HG03097 (cell line): ENCODE measurements around the gene EFCC1.
"Not testable (repeated sequence)": the region's sequence is repeated elsewhere in the genome, so short reads cannot be mapped to it uniquely, and the experiment has no call there.

ENCODE experiments used
- ATAC-seq: cut with Tn5 transposase; IDR thresholded peaks from one replicate; pipeline ENCODE4 v1.9.1; 2021; ENCODE audit not compliant: unreplicated experiment, low FRiP score

Gene EFCC1

GRCh38 chr3:129068291-129068886 lies 67.3 kb downstream of the EFCC1 start:
- ATAC-seq: no peak

- not testable (repeated sequence) for ATAC-seq
Measured at GRCh38 chr3:129069313-129070085, 68.4 kb downstream of the EFCC1 start.

GRCh38 chr3:129070086-129070885 lies 69.2 kb downstream of the EFCC1 start:
- no peak for ATAC-seq

DNA sequence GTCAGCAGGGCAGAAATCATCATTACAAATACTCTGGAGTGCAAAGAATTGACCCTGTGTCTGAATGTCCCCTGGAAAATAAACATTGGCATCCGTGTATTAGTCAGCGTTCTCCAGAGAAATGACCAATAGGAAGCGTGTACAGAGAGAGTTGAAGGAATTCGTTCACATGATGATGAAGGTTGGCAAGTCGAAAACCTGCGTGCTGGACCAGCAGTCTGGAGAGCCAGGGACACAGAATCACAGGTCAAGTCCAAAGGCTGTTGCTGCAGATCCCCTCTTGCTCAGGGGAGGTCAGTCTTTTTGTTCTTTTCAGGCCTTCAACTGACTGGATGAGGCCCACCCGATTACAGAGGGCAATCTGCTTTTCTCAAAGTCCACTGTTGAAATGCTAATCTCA lies 76.1 kb downstream of the EFCC1 start:
- no peak for ATAC-seq

GRCh38 chr3:129078510-129078909 lies 77.4 kb downstream of the EFCC1 start:
- ATAC-seq: no peak

DNA sequence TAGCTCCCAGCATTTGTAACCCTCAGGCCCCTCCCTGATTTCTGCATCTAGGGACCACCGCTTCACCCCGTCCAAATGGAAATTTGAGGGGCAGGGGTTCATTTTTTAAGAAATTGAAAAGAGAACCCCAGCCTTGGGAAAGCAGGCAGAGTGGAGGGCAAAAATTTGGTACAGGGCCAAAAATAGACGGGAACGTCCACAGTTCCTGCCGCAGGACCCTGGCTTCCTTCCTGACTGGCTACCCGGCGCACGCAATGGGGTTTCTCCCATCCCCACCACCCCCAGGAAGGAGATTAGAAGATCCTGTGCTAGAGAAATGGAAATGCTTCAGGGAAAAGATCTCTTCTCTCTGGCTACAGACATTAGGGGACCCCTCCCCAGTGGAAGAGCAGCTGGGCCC lies 80.4 kb downstream of the EFCC1 start:
- ATAC-seq: no peak

- no peak for ATAC-seq
Measured at GRCh38 chr3:129082026-129082425, 80.9 kb downstream of the EFCC1 start.

- no peak for ATAC-seq
Measured at GRCh38 chr3:129084501-129084900, 83.4 kb downstream of the EFCC1 start.

DNA sequence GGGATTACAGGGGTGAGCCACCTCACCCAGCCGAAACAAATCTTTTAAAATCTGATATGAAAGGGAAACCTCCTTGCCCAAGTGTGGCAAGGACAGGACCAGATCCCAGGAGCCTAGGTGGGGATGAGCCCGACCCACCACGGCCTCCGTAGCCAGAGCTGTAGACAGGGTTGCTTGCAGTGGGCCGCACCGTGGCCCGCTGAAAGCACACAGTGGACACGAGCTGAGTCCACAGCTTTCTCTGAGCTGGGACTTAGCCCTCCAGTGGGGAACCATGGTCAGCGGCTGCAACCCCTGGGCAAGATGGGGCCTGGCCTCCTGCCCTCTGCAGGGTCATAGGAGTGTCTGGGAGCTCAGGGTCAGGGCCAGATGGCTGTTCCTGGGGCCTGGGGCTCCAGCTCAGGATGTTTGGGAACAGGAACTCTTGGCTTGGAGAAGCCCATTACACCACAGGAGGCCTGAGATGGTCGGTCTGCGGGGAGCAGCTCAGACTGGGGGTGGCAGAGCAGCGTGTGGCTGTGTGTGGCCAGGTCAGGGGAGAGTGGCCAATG lies 84.1 kb downstream of the EFCC1 start:
- ATAC-seq: no peak

DNA sequence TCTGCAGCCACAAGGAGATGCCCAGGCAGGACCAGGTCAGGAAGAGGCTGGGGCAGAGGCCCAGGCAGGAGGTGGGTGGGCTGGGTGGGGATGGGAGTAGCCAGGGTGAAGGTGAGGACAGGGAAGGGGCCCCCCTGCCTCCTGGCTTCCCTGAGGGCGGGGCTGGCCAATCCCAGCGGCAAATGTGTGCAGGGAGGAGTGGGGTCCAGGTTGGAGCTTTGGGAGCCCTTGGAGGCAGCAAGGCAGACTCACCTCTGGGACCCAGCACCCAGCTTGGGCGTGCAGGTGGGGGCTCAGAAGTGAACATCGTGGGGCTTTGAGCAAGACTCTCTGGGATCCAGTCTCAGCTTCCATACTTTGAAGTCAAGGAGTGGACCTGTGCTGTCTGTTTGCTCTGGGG lies 84.7 kb downstream of the EFCC1 start:
- no peak for ATAC-seq

- no peak for ATAC-seq
Measured at GRCh38 chr3:129087138-129087702, 86.1 kb downstream of the EFCC1 start.

- not testable (repeated sequence) for ATAC-seq
Measured at GRCh38 chr3:129087904-129088303, 86.8 kb downstream of the EFCC1 start.

- not testable (repeated sequence) for ATAC-seq
Measured at GRCh38 chr3:129088312-129088711, 87.2 kb downstream of the EFCC1 start.
